ENCODE results near the gene PNPO. TPM values are rescaled to one million over a fixed set of nuclear protein-coding genes. Genes with fewer than 3 reads are reported as not detected.

The PNPO gene
- total RNA-seq, 1 experiment from 2014 or later = 110 TPM

- H3K27ac Mint-ChIP-seq (ENCODE audit: unreplicated experiment) = no peak overlapping the region
- no peak overlapping the region for H3K4me3 Mint-ChIP-seq (ENCODE audit: unreplicated experiment)
- peaks cover 17% of the 10 kb centered on the region for H3K36me3 Mint-ChIP-seq (ENCODE audit: insufficient read depth, unreplicated experiment)
- Histone ChIP-seq H3K9me3 (no peaks in the 10 kb centered on the region), H3K27me3 (replicated peaks; ENCODE audit: control insufficient read depth, insufficient read depth, low read length) (no peaks in the 10 kb centered on the region), H3K4me3 (ENCODE audit: low read depth, low read length) (no peak overlapping the region), H3K4me1 (no peaks in the 10 kb centered on the region), H3K36me3 (ENCODE audit: control insufficient read depth, insufficient read depth, low read length) (no peaks in the 10 kb centered on the region)
- no TSS peak for BruUV-seq (replicated peaks)
- intact Hi-C loops (cut with micrococcal nuclease; ENCODE audit: unreplicated experiment) = no loop called here
- DNase-seq = no peak
- no peak for TF ChIP-seq CTCF (IDR thresholded peaks at IDR 0.05; ENCODE audit: insufficient read depth in 1 of 2, low read depth in 1 of 2, low read length in 1 of 2, severe bottlenecking in 1 of 2, unreplicated experiment in 1 of 2)
- no peaks in the 10 kb centered on the region for H3K27me3 Mint-ChIP-seq (ENCODE audit: insufficient read depth, unreplicated experiment)
- ChIA-PET POLR2A (no interaction called here), CTCF (interaction anchor here (1.0 kb wide), 1 partner anchor 28 kb away, joined by 3 read pairs; the partner anchor contains the start of gene PNPO)
- no peaks in the 10 kb centered on the region for H3K4me1 Mint-ChIP-seq (ENCODE audit: low read depth, unreplicated experiment)
- no peaks in the 10 kb centered on the region for H3K9me3 Mint-ChIP-seq (ENCODE audit: unreplicated experiment)
Observed at GRCh38 chr17:47913050-47913449, 28.3 kb upstream of the PNPO start.

- ChIA-PET CTCF (no interaction called here), POLR2A (no interaction called here)
- no peaks in the 10 kb centered on the region for H3K27me3 ChIP-seq (replicated peaks; ENCODE audit: control insufficient read depth, insufficient read depth, low read length)
- no peaks in the 10 kb centered on the region for H3K27me3 Mint-ChIP-seq (ENCODE audit: insufficient read depth, unreplicated experiment)
- no peaks in the 10 kb centered on the region for H3K9me3 ChIP-seq
- no TSS peak for BruUV-seq (replicated peaks)
- no peak overlapping the region for H3K4me3 Mint-ChIP-seq (ENCODE audit: unreplicated experiment)
- TF ChIP-seq CTCF (IDR thresholded peaks at IDR 0.05; ENCODE audit: insufficient read depth in 1 of 2, low read depth in 1 of 2, low read length in 1 of 2, severe bottlenecking in 1 of 2, unreplicated experiment in 1 of 2) = no peak
- H3K4me1 ChIP-seq = no peaks in the 10 kb centered on the region
- H3K4me1 Mint-ChIP-seq (ENCODE audit: low read depth, unreplicated experiment) = no peaks in the 10 kb centered on the region
- peaks cover 17% of the 10 kb centered on the region for H3K36me3 Mint-ChIP-seq (ENCODE audit: insufficient read depth, unreplicated experiment)
- no peaks in the 10 kb centered on the region for H3K9me3 Mint-ChIP-seq (ENCODE audit: unreplicated experiment)
- DNase-seq = no peak
- no peak overlapping the region for H3K4me3 ChIP-seq (ENCODE audit: low read depth, low read length)
- H3K36me3 ChIP-seq (ENCODE audit: control insufficient read depth, insufficient read depth, low read length) = no peaks in the 10 kb centered on the region
- intact Hi-C loops (cut with micrococcal nuclease; ENCODE audit: unreplicated experiment) = no loop called here
- no peak overlapping the region for H3K27ac Mint-ChIP-seq (ENCODE audit: unreplicated experiment)
Observed at GRCh38 chr17:47914306-47914948, 26.9 kb upstream of the PNPO start.

GRCh38 chr17:47915776-47916398, 25.5 kb upstream of the PNPO start:
- CTCF ChIA-PET = no interaction called here
- no peaks in the 10 kb centered on the region for H3K9me3 Mint-ChIP-seq (ENCODE audit: unreplicated experiment)

More at GRCh38 chr17:47915776-47916398, 25.5 kb upstream of the PNPO start:
- POLR2A ChIA-PET = no interaction called here
- no peak overlapping the region for H3K4me3 Mint-ChIP-seq (ENCODE audit: unreplicated experiment)
- Histone ChIP-seq H3K9me3 (no peaks in the 10 kb centered on the region), H3K4me3 (ENCODE audit: low read depth, low read length) (no peak overlapping the region), H3K36me3 (ENCODE audit: control insufficient read depth, insufficient read depth, low read length) (no peaks in the 10 kb centered on the region), H3K27me3 (replicated peaks; ENCODE audit: control insufficient read depth, insufficient read depth, low read length) (no peaks in the 10 kb centered on the region), H3K4me1 (no peaks in the 10 kb centered on the region)
- no peaks in the 10 kb centered on the region for H3K4me1 Mint-ChIP-seq (ENCODE audit: low read depth, unreplicated experiment)
- H3K27me3 Mint-ChIP-seq (ENCODE audit: insufficient read depth, unreplicated experiment) = no peaks in the 10 kb centered on the region
- intact Hi-C loops (cut with micrococcal nuclease; ENCODE audit: unreplicated experiment) = no loop called here
- peaks cover 20% of the 10 kb centered on the region for H3K36me3 Mint-ChIP-seq (ENCODE audit: insufficient read depth, unreplicated experiment)
- H3K27ac Mint-ChIP-seq (ENCODE audit: unreplicated experiment) = no peak overlapping the region
- DNase-seq = no peak
- BruUV-seq (replicated peaks) = no TSS peak
- no peak for TF ChIP-seq CTCF (IDR thresholded peaks at IDR 0.05; ENCODE audit: insufficient read depth in 1 of 2, low read depth in 1 of 2, low read length in 1 of 2, severe bottlenecking in 1 of 2, unreplicated experiment in 1 of 2)

Data from Caco-2 (cell line).